ENCODE measurements around the gene NSFL1C.

GRCh38 chr20:1473246-1474220, 6.9 kb upstream of the NSFL1C start:
- TF ChIP-seq POLR2A (IDR thresholded peaks at IDR 0.05): no peak
- no peak for TF ChIP-seq CTCF (IDR thresholded peaks at IDR 0.05)
